CD4-positive, alpha-beta T cell treated with Interferon alpha-2 for 1 hour (primary cell): ENCODE results near the gene LCOR.
A peak's percentile ranks its signal among the peaks of the same experiment; 100 is the strongest.

Experiments
- DNase-seq, 2 donors: peaks; one replicate each; pipeline ENCODE4 v3.0.0-alpha.2; 2020 to 2022

The LCOR gene

DNA sequence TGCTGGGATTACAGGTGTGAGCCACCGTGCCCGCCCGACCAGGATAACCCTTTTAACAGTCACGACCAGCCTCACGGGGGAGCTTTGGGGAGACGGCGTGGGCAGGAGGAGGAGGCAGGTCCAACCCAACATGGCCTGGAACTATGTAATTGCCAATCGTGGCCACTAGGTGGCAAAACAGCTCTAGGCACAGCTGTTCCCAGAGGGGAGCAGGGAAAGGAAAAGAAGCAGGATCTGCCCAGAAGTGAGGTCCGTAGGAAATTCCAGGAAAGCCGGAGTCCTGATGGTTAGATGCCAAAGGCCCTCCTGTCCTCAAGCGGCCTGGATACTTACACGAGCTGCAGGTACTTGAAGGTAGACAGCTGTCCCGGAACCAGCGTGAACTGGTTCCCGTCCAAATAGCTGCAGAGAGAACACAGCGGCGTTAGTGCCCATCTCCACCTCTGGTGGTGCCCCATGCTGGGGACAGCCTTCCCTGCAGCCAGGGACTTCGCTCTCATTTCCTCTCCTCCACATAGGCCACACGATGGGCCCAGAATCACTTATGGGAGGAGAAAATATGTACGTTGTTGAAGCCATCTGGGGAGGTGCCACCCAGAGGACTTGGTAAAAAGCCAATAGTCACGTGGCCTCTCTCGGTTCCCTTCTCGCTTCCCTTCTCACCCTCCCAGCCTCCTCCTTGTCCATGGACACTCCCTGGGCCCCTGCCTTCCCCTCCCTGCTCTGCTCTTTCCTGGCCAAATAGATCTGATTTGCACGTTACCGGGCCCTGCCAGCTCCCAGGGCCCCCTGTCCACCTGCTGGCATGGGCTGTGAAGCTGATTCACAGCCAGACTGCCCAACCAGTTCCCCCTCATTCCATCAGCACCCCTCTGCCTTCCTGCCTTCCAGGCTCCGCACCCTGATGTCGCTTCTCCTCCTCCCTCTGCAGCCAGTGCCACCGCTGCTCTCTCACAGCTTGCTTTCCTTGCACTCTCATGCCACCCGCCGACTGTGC is 205.6 kb downstream of the LCOR start:
- peak; percentile 60 to 65 for DNase-seq

GRCh38 chr10:97038688-97039087 is 206.6 kb downstream of the LCOR start:
- no peak for DNase-seq

DNA sequence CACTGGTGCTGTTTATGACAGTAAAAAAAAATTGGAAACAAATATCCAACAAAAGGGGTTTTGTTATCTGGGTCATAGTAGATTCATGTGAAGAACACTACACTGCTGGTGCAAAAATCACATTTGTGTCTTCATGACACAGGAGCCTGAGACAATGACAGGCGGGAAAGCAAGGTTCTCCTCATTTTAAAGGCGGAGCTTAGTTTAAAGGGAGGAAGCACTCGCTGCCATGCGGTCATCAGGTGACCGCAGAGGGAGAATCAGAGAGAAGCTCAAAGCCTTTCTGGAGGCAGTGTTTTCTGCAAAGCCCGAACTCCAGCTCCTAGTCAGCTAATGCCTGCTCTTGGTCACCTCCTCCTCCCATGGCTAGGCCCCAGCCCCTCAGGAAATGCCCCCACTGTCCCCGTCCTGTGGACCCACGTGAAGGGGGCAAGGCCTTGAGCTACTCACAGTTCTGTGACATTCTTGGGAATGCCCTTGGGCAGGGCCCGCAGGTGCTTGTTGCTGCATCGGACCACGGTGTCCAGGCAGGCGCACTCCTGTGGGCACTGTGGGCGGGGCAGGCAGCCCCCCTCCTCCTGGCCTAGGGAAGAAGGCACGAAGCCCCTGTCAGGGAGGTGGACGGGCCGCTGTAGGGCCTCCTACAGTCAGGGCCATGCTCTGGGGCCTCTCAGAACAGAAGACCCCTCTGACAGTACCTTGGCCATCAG is 207.6 kb downstream of the LCOR start:
- DNase-seq: no peak

DNA sequence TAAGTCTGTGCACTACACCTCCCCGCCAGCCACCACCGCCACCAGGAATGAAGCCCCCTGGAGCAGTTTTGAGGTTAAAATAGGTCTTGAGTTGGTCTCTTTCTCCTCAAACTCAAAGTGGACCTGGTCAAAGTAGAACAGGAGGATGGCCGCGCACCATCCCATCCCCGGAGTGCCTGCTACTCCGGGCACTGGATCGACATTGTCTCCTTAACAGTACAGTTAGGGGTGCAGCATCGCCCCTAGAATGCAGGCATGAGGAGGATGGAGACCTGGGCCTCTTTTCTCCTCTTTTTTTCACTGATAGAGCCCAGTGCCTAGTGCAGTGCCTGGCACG is 208.1 kb downstream of the LCOR start:
- DNase-seq: no peak

DNA sequence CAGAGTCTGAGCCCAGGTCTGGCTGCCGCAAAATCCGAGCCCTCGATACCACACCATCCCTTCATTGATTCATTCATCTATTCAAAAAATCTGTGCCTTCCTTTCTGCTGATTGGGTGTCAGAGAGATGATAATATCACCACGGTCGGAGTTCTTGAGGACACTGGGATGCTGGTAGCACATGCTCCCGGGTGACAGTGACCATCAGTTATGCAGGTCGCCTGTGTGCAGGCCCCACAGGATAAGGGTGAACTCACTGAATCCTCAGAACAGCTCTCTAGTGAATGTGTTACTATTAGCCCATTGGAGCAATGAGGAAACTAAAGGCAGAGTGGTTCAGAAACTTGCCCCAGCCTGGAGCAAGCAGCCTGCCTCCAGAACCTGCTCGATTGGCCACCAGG is 208.6 kb downstream of the LCOR start:
- no peak for DNase-seq

DNA sequence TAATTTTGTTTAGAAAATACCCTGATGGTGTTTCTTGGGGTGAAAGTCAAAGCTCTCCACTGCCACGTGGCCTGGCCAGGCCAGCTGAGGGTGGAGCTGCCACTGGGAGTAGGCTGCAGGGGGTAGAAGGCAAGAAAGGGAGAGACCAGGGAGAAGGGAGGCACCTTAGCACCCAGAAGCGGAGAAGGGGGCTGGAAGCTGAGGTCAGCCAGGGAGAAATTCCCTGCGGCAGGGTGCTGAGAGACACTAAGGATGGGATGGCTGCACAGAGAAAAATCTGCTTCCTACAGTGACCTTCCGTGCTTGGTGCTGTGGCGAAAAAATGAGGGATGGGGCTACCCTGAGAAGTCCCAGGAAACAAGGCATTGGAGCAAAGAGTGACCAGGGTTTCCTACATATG is 210.0 kb downstream of the LCOR start:
- DNase-seq: no peak

GRCh38 chr10:97042716-97043562 is 210.8 kb downstream of the LCOR start:
- no peak for DNase-seq

- no peak for DNase-seq
These were observed 211.4 kb downstream of the LCOR start for GRCh38 chr10:97043563-97043855.
